Astrocyte (in vitro differentiated cells and primary cell): ENCODE measurements around the gene HSPB1.
"Not testable (repeated sequence)": the region's sequence is repeated elsewhere in the genome, so short reads cannot be mapped to it uniquely, and the experiment has no call there.

Source experiments
- EZH2 ChIP-seq: IDR thresholded peaks from 2 replicates; pipeline ENCODE4 v1.6.1; 2012; ENCODE audit warnings: mild to moderate bottlenecking, low read length, inconsistent platforms; ENCODE audit not compliant: insufficient read depth
- TF ChIP-seq, protein P1 (sequence below): IDR thresholded peaks from 2 replicates; pipeline ENCODE4 v1.5.1; 2011; ENCODE audit warnings: low read depth, mild to moderate bottlenecking, inconsistent platforms, low read length, moderate library complexity; ENCODE audit not compliant: insufficient read depth

DNA sequence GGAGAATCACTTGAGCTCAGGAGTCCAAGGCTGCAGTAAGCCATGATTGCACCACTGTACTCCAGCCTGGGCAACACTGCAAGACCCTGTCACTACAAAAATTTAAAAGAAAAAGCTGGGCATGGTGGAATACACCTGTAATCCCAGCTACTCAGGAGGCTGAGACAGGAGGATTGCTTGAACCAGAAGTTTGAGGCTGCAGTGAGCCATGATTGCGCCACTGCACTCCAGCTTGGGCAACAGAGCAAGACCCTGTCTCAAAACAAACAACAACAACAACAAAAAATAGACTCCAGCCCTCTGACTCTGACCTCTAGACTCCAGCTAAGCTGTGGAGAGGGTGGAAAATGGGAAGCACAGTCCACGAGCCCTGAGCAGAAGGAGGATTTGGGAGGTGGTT lies 31.1 kb upstream of the HSPB1 start:
- TF ChIP-seq, protein P1, sequence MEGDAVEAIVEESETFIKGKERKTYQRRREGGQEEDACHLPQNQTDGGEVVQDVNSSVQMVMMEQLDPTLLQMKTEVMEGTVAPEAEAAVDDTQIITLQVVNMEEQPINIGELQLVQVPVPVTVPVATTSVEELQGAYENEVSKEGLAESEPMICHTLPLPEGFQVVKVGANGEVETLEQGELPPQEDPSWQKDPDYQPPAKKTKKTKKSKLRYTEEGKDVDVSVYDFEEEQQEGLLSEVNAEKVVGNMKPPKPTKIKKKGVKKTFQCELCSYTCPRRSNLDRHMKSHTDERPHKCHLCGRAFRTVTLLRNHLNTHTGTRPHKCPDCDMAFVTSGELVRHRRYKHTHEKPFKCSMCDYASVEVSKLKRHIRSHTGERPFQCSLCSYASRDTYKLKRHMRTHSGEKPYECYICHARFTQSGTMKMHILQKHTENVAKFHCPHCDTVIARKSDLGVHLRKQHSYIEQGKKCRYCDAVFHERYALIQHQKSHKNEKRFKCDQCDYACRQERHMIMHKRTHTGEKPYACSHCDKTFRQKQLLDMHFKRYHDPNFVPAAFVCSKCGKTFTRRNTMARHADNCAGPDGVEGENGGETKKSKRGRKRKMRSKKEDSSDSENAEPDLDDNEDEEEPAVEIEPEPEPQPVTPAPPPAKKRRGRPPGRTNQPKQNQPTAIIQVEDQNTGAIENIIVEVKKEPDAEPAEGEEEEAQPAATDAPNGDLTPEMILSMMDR = not testable (repeated sequence)
- TF ChIP-seq EZH2 = not testable (repeated sequence)
